Measurements from ENCODE around the gene VWA8.

The VWA8 gene

DNA sequence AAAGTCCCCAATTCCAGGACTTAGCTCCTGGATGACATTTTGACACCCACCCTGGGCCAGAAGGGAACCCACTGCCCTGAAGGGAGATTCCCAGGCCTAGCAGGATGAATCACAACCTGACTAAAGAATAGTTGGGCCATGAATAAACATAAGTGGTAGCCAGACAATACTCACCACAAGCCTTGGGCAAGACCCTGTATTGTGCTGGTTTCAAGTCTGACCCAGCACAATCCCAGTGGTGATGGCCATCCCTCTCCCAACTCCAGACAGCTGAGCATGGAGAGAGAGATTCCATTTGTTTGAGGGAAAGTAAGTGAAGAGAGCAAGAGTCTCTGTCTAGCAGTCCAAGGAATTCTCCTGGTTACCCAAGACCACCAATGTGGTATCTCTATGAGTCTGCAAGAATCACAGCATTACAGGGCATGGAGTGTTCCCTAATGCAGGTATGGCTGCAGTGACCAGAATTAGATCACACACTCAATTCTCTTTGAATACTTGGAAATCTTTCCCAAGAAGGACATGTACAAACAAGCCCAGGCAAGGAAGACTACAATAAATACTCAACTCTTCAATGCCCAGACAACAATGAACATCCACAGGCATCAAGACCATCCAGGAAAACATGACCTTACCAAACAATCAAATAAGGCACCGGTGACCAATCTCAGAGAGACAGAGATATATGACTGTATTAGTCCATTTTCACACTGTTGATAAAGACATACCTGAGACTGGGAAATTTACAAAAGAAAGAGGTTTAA is 158.0 kb downstream of the VWA8 start:
- DNase-seq (ENCODE audit: low read depth): peak; percentile 55

DNA sequence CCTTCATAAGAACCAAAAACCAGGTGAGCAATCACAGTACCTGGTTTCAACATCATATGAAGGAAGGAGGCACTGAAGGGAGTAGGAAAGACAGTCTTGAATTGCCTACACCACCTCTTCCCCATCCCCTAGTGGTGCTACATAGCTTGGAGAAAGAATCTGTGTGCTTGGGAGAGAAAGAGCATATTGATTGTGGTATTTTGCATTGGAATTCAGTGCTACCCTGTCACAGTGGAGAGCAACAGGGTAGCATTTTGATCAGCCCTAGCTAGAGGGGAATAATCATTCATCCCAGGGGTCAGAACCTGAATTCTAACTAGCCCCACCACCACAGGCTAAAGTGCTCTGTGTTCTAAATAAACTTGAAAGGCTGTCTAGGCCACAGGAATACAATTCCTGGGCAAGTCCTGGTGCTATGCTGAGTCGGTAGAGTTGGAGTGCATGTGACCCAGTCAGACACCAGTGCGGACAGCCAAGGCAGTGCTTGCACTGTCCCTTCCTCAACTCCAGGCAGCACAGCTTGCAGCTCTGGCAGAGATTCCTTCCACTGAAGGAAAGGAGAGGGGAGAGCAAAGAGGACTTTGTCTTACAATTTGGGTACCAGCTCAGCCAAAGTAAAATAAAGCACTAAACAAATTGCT is 158.7 kb downstream of the VWA8 start:
- DNase-seq (ENCODE audit: low read depth): no peak

DNA sequence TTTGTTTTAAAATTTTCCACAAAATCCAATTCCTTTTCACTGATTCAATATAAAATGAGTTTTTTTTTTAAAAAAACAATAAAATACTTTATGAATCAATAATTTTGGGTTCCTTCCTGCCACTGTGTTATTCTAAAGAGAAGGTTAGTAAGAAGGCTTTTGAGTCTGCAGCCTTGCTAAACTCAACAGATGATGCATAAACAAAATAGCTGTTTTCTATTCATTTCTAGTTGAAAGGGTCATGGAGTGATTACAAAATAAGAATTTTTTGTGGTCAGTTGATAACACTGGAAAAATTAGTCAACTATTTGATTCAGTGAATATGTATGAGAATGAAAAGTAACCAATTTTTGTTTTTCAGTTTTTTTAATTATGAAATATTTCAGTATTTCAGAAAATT is 169.9 kb downstream of the VWA8 start:
- peak; percentile 17 for DNase-seq (ENCODE audit: low read depth)

DNA sequence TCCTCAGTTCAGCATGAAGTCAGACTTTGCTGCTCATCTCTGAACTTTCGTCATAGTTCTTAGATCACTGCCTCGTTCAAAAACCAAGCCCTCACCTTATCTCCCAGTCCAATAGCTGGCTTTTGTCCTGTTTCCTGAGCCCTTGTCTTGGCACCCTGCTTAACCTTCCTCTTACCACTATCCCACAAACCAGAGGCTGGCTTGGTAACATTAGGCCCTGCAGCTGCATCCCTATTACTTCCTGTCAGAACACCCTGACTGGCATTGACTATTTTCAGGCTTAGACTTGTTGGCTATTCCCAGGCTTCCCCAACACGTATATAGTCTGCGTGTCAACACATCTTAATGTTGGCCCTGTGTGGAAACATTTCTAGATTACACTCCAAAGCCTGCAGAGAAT is 172.4 kb downstream of the VWA8 start:
- DNase-seq (ENCODE audit: low read depth): no peak

DNA sequence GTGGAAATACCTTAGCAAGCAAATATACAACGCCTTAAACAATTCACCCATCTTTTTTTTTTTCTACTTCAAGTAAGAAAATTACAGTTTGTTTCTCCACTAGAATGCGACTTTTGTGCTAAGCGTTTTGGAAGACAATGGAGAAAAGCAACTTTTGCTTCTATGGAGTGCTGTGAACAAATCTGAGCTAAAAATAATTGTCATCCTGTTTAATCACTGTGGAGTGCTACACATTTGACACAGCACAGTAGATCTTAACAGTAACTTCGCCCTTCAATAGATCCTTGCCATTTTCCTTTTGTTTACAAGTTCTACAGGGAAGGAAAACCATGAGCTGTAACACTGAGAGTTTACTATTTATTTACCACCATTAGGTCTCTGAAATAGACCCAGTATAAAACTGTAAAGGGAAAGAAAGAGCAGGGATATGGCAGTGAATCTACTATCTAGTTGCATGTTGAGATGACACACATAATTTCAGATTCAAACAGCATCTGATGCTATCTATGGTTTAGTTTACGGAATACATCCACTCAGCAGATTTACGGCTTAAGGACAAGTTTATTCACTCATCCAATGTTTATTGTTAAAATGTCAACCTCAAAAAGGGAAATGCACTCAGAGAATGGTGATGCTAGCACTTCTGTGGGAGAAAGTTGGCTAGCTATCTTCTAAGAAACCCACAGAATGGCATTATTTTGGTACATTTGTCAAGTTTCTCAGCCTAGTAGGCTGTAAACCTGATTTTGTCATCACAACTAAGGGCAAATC is 175.3 kb downstream of the VWA8 start:
- no peak for DNase-seq (ENCODE audit: low read depth)

DNA sequence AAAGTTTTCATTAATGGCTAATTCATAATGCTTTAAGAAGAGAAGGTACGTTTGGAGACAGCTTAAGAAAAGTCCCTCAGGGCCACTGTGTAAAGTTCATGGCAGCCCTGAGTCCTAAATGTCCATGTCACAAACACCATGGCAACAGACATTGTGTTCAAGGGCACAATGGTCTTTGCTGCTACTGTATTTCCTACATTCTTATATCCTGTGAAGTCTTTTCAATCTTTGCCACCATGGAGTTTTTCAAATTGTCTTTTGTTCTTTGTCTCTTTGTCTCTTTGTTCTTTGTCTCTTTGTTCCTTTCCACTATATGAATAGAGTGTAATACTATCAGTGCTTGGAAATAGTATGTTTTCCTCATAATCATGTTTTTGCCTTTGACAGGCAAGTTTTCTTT is 178.8 kb downstream of the VWA8 start:
- DNase-seq (ENCODE audit: low read depth): no peak

DNA sequence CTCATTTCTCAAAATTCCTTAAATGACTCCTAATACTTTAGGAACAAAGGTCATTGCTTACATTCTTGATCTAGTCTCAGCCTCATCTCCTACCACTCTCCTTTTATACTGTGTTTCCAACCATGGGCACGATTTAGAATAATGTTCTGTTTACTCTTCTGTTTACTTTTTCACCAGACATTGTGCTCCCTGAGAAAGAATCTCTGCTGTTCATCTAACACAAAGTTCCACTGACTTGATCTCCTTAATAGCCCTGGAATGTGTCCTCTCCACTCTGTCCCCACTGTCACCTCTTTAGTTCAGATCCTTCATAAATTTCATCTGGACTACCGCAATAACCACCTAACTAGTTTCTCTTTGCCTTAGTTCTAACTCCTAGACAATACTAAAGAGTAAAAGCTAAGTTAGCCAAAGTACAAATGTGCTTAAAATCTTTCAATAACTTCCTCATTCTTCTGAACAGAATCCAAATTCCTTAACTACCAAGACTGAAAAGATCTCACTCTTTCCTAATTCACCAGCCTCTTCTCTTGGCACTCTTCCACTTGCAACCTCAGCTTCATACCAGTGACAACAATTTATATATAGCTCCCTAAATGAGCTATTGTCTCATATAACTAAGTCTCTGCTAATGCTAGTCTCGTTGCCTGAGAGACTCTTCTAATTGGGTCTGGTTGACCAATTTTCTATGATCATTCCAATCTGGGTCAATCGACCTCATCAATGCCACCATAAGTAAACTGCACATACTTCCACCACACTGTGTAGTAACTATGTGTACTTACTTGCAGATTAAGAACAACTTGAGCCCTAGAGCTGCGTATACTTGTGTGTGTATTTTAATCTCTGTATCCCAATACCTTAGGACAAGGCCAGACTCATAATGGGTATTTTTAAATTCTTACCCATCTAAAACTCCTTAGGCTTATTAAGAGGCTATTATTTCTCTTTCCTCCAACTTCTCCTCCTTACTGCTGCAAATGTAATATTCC is 179.9 kb downstream of the VWA8 start:
- DNase-seq (ENCODE audit: low read depth): peak; percentile 37

DNA sequence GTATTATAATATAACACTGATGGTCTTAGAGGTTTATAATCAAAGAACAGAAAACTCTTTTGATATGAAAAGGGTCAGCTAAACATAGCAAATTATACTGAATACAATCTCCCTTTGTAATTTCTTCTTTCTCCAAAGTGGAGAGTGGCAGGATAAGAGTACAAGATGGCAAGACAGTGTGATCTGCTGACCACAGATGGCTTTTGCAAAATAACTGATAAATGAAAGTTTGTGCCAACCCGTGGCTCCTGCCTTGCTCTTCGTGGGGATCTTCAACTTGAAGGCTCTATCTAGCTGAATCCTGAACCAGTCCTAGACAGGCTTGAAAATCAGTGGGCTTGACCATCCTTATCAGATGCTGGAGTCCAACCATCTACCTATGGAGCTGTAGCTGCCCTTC is 185.7 kb downstream of the VWA8 start:
- no peak for DNase-seq (ENCODE audit: low read depth)

DNA sequence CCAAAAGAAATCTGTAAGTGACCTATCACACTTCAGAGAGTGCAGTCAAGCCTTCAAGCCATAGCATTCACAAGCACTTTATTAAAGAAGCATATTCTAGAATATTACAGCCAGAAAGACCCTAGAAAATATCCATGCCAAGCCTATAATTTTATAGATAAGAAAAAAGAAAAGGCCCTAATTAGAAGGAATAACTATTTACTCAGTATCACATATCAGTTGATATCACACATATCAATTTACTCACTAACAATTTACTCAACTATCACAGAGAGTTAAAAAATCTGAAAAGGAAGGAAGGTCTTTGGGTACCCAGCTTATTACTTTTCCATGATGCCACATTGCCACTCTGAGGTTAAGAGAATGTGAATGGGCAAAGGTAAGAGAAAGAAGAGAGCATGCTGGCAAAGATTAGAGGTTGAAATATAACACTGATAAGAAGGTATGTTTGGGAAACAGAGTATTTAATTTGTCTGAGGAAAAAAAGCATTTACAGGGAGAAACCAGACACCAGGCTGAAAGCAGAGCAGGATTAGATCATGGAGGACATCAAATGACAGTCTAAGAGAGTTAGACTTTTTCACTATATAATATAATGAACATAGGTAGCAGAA is 186.2 kb downstream of the VWA8 start:
- no peak for DNase-seq (ENCODE audit: low read depth)

DNA sequence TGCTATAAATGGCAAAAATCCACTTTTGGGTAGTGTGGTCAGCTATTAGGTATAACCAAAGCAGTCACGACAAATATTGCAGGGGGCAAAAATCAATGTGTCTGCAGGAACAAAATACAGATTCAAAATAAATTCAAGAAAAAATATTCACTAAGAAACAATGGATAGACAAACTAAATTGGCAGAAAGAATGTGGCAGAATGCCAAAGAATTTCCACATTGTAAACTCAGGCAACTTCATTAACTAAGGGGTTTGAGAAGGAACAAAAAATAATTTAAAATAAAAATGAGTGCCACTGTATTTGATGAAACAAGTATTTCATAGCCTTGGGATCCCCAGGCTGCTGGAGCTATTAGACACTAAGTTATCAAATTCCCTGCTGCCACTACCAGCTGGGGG is 193.1 kb downstream of the VWA8 start:
- DNase-seq (ENCODE audit: low read depth): no peak

DNA sequence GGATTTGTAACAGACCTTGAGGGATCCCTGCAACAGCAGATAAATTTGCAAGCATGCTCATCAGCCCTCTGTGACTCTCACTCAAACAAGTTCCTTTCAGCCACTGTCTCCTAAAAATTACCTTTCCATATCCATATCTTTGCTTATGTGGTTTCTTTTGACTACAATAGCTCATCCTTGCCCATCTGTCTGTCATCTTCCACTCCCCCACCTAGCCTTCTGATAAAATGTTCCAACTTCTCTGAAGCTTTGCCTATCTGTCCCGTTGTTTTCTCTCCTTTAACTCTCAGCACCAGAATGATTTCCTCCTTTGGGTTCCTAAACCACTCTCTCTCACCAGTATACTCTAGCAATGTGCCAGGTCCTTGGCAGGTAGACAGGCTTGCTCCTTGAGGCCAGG is 194.5 kb downstream of the VWA8 start:
- DNase-seq (ENCODE audit: low read depth): no peak

DNA sequence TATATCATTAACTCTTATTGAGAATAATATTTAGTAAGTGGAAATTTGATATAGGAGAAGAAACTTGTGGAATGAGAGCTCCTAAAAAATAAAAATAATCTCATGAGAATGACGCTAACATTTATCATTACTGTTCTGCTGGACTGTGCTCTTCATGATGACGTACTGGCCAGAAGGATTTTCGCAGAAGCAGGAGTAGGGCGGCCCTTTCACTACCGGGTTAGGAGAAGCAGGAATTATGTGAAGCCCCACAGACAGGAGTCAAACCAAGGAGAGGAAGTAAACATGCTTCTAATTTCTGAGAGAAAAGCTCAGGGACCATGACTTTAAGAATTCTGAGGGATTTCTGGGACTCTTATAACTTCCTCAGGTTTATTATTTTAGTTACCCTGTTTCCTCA is 195.1 kb downstream of the VWA8 start:
- no peak for DNase-seq (ENCODE audit: low read depth)

DNA sequence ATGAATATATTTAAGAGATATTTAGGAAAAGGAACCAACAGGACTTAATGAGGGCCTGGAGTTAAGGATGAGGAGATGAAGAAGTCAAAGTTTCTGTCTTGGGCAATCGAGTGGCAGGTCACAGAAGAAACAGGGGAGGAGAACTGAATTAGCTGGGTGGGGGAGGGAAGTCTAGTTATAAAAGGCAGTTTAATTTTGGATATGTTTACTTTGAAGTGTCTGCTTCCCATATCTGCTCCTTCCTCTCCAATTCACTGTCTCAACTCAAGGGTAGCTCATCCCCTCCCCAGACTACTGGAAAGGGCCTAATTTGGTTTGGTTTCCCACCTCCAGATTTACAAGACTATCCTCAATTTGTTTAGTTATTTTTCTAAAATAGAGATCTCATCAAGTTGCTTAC is 195.9 kb downstream of the VWA8 start:
- DNase-seq (ENCODE audit: low read depth): no peak

DNA sequence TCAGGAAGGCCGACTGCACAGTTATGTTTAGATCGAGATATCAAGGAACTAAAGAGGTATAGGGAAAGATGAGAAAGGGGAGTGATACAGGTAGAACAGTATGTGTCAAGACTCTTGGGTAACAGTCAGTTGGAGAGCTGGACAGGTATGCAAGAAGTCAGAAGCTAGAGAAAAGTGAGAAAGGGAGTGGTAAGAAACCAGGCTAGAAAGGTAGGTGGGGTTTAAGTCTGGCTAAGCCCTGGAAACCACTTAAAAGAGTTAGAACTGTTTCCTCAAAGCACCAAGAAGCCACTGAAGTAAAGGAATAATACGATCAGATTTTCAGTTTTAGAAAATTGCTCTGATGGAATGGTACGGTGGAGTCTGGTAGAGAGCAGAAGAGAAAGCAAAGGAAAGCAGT is 196.4 kb downstream of the VWA8 start:
- DNase-seq (ENCODE audit: low read depth): no peak

DNA sequence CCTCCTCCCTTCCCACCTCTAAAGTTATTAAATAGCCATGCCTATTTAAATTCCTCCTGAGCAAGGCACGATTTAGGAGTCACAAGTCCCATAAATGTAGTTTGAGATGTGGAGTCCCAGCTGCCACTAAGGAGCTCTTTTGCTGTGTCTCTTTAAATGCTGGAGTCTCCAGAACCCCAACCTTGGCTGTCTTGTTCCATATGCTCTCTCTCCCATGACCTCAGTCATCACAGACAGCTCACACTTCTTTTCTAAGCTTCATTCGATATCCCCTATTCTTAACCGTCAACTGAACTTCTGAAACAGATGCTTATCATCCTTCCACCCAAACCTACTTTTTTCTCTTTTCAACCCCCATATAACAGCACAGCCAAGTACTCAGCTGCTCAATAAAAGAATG is 197.1 kb downstream of the VWA8 start:
- DNase-seq (ENCODE audit: low read depth): no peak

DNA sequence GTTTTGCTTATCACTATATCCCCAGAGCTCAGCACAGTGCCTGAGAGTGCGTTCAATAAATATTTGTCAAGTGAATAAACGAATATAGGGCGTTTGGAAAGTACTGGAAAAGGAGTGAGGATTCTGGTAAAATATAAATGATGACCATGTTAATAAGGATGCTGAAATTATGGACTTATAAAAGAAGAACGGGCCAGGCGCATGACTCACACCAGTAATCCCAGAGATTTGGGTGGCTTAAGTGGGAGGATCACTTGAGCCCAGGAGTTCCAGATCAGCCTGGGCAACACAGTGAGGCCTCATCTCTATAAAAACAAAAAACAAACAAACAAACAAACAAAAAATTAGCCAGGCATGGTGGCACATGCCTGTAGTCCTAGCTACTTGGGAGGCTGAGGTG is 198.1 kb downstream of the VWA8 start:
- no peak for DNase-seq (ENCODE audit: low read depth)

DNA sequence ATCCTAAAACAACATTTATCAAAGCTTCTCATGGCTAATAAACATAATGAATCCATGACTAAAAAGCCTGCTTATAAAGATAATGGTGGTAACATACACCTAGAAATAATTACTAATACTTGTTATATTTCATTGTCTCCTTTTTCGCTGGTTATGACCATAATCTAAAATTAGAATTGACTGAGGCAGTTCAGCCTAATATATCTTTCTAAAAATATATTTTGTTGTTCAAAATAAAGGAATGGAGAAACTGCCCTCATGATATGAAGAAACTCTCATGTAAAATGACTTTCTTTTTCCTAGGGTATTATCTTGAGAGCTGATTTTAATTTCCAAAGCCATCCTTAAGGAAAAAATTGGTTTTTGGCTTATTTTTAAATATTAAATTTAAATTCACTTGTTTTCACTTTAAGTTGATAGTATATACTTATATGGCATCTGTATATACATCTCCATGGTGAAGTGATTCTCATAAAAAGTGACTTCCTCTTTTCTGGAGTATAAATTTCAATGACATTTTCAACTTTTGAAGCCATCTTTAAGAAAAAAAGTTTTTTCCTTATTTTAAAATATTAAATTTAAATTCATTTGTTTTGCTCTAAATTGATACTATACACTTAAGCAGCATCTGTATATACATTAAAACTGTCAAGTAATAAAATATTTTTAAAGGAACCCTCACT is 204.6 kb downstream of the VWA8 start:
- DNase-seq (ENCODE audit: low read depth): no peak

DNA sequence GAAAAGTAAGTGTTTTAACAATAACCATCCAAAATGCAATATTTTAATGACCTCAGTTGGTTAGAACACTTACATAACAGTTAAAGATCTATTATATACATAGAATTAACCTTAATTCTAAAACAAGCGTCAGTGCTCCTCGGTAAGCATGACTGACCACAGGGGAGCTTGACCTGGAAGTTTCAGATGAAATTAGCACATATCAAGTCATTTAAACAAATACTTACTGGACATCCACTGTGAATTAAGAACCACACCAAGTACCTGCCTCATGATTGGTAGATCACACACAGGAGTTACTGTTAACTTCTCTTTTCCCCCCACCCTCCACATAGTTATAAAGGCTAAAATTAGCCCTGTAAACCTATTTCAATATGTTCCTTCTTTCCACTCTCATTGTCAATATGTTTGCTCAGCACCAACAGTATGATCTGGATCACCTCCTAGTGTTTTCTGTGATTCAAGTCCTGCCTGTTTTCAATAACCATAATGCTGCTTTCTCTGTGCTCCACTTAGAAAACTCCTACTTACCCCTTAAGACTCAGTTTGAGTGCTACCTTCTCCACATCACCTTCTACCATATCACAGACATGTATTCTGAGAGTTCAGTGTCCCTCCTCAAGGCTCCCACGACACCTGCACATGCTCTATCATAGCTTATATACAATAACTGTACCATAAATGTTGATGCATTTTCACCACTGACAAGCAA is 209.0 kb downstream of the VWA8 start:
- DNase-seq (ENCODE audit: low read depth): no peak

DNA sequence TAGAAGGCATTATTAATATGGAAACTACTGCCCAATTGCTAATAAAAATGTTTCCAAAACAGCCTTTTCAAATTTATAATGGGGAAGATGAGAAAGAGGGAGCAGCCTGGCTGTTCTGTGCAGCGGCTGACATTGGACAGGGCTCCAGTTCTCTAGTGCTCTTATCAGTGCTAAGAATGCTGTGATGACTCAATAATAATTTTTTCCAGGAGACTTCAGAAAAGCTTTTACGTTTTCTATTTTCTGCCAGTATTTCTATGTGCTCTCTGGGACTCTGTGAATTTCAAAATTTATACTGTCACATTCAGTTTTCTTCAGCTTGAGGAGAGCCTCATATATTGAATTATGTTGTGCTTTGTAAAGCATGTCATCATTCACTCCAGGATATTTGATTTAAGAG is 209.6 kb downstream of the VWA8 start:
- peak; percentile 25 for DNase-seq (ENCODE audit: low read depth)

DNA sequence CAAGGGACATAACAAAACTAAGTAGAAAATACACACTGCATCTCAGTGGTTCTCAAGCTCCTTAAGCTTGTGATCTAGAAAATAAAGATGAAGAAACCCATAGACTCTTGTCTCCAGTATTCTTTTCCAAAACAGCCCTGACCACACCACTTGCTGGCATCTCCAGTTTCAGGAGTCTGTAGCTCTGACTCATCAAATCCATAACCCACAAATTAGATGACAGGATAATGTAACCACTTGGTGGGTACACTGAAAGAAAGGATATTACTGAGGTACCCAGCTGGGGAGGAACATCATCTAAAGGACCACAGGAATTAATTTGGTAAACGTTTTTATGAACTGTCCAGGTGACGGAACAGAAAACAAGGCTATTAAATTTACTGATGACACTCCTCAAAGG is 214.7 kb downstream of the VWA8 start:
- peak; percentile 68 for DNase-seq (ENCODE audit: low read depth)

All from stromal cell of bone marrow (primary cell).